ENCODE data around the gene MAGED4.
"Not testable (repeated sequence)": the region's sequence is repeated elsewhere in the genome, so short reads cannot be mapped to it uniquely, and the experiment has no call there.

DNA sequence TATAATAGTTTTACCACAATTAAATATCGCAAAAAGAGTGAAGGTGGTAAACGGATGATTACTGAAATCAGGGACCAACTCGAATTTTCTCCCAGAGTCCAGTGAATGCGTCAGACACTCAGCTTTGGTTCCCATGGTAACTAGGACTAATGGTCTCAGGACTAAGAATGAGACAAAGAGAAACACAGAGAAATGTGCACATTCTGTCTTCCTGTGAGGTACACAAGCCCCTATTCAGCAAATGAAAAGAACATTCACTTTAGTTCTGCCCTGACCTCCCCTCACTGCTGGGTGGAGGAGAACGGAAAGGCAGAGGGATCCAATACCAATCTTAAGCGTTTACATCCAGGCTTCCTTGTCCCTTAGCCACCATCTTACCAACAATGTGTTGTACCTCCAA, 26.7 kb downstream of the MAGED4 start:
- TF ChIP-seq, protein P1, sequence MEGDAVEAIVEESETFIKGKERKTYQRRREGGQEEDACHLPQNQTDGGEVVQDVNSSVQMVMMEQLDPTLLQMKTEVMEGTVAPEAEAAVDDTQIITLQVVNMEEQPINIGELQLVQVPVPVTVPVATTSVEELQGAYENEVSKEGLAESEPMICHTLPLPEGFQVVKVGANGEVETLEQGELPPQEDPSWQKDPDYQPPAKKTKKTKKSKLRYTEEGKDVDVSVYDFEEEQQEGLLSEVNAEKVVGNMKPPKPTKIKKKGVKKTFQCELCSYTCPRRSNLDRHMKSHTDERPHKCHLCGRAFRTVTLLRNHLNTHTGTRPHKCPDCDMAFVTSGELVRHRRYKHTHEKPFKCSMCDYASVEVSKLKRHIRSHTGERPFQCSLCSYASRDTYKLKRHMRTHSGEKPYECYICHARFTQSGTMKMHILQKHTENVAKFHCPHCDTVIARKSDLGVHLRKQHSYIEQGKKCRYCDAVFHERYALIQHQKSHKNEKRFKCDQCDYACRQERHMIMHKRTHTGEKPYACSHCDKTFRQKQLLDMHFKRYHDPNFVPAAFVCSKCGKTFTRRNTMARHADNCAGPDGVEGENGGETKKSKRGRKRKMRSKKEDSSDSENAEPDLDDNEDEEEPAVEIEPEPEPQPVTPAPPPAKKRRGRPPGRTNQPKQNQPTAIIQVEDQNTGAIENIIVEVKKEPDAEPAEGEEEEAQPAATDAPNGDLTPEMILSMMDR (IDR thresholded peaks at IDR 0.05) = not testable (repeated sequence)
- TF ChIP-seq EP300 (IDR thresholded peaks at IDR 0.05; ENCODE audit: low read depth); POLR2A (IDR thresholded peaks at IDR 0.05): not testable (repeated sequence)

All from transverse colon (tissue), 3 donors.